Activated CD4-positive, alpha-beta T cell treated with anti-CD3 and anti-CD28 coated beads, Interleukin-2, amount 10 ng/mL, durations not matched to agents 24 days and 14 days (primary cell): ENCODE results near the gene LCE5A. TPM values are rescaled to one million over a fixed set of nuclear protein-coding genes. Genes with fewer than 3 reads are reported as not detected.
"Not testable (repeated sequence)": the region's sequence is repeated elsewhere in the genome, so short reads cannot be mapped to it uniquely, and the experiment has no call there.

Experiments
- DNase-seq: peaks from one replicate; pipeline ENCODE4 v3.0.0; 2022
- H3K27ac Mint-ChIP-seq: one replicate; pipeline ENCODE4 v1.8.0; 2022; ENCODE audit warnings: mild to moderate bottlenecking, mixed read lengths
- H3K27me3 Mint-ChIP-seq: one replicate; pipeline ENCODE4 v1.8.0; 2022; ENCODE audit warnings: mixed read lengths
- H3K36me3 Mint-ChIP-seq: one replicate; pipeline ENCODE4 v1.8.0; 2022; ENCODE audit warnings: low read depth, mild to moderate bottlenecking, mixed read lengths
- H3K4me1 Mint-ChIP-seq: one replicate; pipeline ENCODE4 v1.8.0; 2021; ENCODE audit warnings: mixed read lengths
- H3K4me3 Mint-ChIP-seq: one replicate; pipeline ENCODE4 v1.8.0; 2022; ENCODE audit warnings: mild to moderate bottlenecking, moderate library complexity, mixed read lengths
- H3K9me3 Mint-ChIP-seq: one replicate; pipeline ENCODE4 v1.8.0; 2021; ENCODE audit warnings: mixed read lengths
- intact Hi-C: fragments of 100-400 bp; cut with micrococcal nuclease; formaldehyde crosslinking; loops from one replicate; pipeline ENCODE4 v1.15.1; 2023
- total RNA-seq: library from RNA; stranded (reverse); gene quantifications from 2 replicates; pipeline ENCODE4 v1.2.3, GENCODE V29; 2022

The LCE5A gene
- total RNA-seq, 1 donor from 2014 or later, result not detected

DNA sequence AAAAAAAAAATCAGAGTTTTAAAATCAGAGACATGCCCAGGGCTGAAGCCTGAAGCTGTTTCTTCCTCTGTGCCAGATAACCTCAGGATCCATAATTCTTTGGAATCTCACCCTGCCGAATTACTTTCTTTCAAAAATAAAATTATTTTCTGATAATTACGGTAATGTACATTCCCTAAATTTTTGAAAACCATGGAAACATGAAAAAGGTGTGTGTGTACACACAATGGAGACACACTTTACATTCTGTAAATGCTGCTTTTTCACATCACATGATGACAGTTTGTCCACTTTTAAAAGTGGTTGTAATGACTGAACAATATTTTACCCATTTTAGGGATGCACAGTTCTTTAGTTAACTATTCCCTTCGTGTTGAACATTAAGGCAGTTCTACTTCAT lies 25.2 kb downstream of the LCE5A start:
- intact Hi-C loops, result no loop called here
- no peak overlapping the region for H3K4me3 Mint-ChIP-seq
- no peak overlapping the region for H3K27ac Mint-ChIP-seq
- H3K9me3 Mint-ChIP-seq, result no peaks in the 10 kb centered on the region
- no peak for DNase-seq
- no peaks in the 10 kb centered on the region for H3K4me1 Mint-ChIP-seq
- H3K36me3 Mint-ChIP-seq, result no peaks in the 10 kb centered on the region
- peaks cover 8% of the 10 kb centered on the region for H3K27me3 Mint-ChIP-seq

DNA sequence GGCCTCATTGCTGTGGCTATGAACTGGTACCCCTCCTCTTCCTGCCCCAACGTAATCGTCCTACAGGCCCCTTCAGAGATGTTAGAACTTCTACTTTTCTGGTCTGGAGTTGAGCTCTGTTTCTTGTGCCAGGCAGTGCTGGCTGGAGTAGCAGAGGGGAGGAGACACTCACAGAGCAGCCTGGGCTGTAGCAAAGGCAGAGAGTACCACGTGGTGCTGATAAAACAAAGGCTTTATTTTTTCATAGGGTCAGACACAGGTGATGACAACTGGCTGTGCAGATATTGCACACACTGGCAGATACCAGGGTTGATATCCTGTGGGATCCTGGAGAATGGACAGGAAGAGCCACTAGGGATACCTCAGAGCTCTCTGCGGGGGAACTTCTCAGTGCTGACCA lies 26.9 kb downstream of the LCE5A start:
- Mint-ChIP-seq H3K36me3 (no peaks in the 10 kb centered on the region), H3K27ac (no peak overlapping the region), H3K9me3 (no peaks in the 10 kb centered on the region), H3K4me1 (no peaks in the 10 kb centered on the region), H3K27me3 (peaks cover 5% of the 10 kb centered on the region), H3K4me3 (no peak overlapping the region)
- DNase-seq, result no peak
- intact Hi-C loops, result no loop called here

- Mint-ChIP-seq H3K27me3 (peaks cover 3% of the 10 kb centered on the region), H3K4me1 (no peaks in the 10 kb centered on the region), H3K36me3 (no peaks in the 10 kb centered on the region), H3K9me3 (no peaks in the 10 kb centered on the region), H3K27ac (no peak overlapping the region), H3K4me3 (no peak overlapping the region)
- DNase-seq, result no peak
- intact Hi-C loops, result no loop called here
Observed at GRCh38 chr1:152539901-152540300, 29.3 kb downstream of the LCE5A start.

- Mint-ChIP-seq H3K27ac (no peak overlapping the region), H3K4me3 (no peak overlapping the region), H3K4me1 (no peaks in the 10 kb centered on the region), H3K27me3 (peaks cover 2% of the 10 kb centered on the region), H3K9me3 (peaks cover 3% of the 10 kb centered on the region), H3K36me3 (no peaks in the 10 kb centered on the region)
- DNase-seq, result no peak
- intact Hi-C loops, result no loop called here
Observed at GRCh38 chr1:152543820-152544219, 33.2 kb downstream of the LCE5A start.

GRCh38 chr1:152546704-152547103 lies 36.1 kb downstream of the LCE5A start:
- H3K9me3 Mint-ChIP-seq, result peaks cover 3% of the 10 kb centered on the region
- no peak overlapping the region for H3K4me3 Mint-ChIP-seq
- peaks cover 2% of the 10 kb centered on the region for H3K27me3 Mint-ChIP-seq
- H3K27ac Mint-ChIP-seq, result no peak overlapping the region
- intact Hi-C loops, result no loop called here
- H3K4me1 Mint-ChIP-seq, result no peaks in the 10 kb centered on the region
- no peak for DNase-seq
- no peaks in the 10 kb centered on the region for H3K36me3 Mint-ChIP-seq

GRCh38 chr1:152548358-152548757 lies 37.8 kb downstream of the LCE5A start:
- H3K27ac Mint-ChIP-seq, H3K4me3 Mint-ChIP-seq, DNase-seq, H3K4me1 Mint-ChIP-seq, H3K36me3 Mint-ChIP-seq, intact Hi-C loops, H3K27me3 Mint-ChIP-seq, H3K9me3 Mint-ChIP-seq: not testable (repeated sequence)

Other genes with a start within 250 kb of the LCE5A start
- gene FLG, start 185.6 kb upstream of the LCE5A start, total RNA-seq, result not detected in 2 replicates
- gene FLG2, start 150.8 kb upstream of the LCE5A start, total RNA-seq, result not detected in 2 replicates
- not detected in 2 replicates for gene CRNN, start 96.5 kb upstream of the LCE5A start, total RNA-seq
- gene CRCT1, start 3.7 kb downstream of the LCE5A start, total RNA-seq, result not detected in 2 replicates
- not detected in 2 replicates for gene LCE3E, start 56.0 kb downstream of the LCE5A start, total RNA-seq
- not detected in 2 replicates for gene LCE3D, start 69.7 kb downstream of the LCE5A start, total RNA-seq
- not detected in 2 replicates for gene LCE3C, start 89.4 kb downstream of the LCE5A start, total RNA-seq
- gene LCE3B, start 103.0 kb downstream of the LCE5A start, total RNA-seq, result not detected in 2 replicates
- not detected in 2 replicates for gene LCE3A, start 112.3 kb downstream of the LCE5A start, total RNA-seq
- not detected in 2 replicates for gene LCE2D, start 152.6 kb downstream of the LCE5A start, total RNA-seq
- gene LCE2C, start 164.5 kb downstream of the LCE5A start, total RNA-seq, result not detected in 2 replicates
- not detected in 2 replicates for gene LCE2B, start 175.3 kb downstream of the LCE5A start, total RNA-seq
- gene LCE2A, start 187.5 kb downstream of the LCE5A start, total RNA-seq, result not detected in 2 replicates
- not detected in 2 replicates for gene LCE4A, start 197.4 kb downstream of the LCE5A start, total RNA-seq
- gene KPRP, start 247.2 kb downstream of the LCE5A start, total RNA-seq, result not detected in 2 replicates